Heart left ventricle (tissue), 16 donors: ENCODE results near the gene OR5C1. TPM values are rescaled to one million over a fixed set of nuclear protein-coding genes. Genes with fewer than 3 reads are reported as not detected.
"Not testable (repeated sequence)": the region's sequence is repeated elsewhere in the genome, so short reads cannot be mapped to it uniquely, and the experiment has no call there.

ENCODE experiments used
- ATAC-seq, 4 donors: fragments of 200-7000 bp; cut with Tn5 transposase; one replicate each; pipeline ENCODE4 v1.9.1; 2020 to 2022; ENCODE audit warnings: moderate library complexity in 4 of 4, mild to moderate bottlenecking in 3 of 4, moderate number of reproducible peaks in 1 of 4
- DNase-seq, 5 donors: peaks; one replicate each; pipeline ENCODE4 v3.0.0-alpha.2; 2020
- H3K27ac ChIP-seq, 12 donors: fragments of 200-600 bp; sonication (generic) in 4 of 12; one replicate each; pipeline versions ENCODE4 v1.5.0 to v1.8.0; 2016 to 2022; ENCODE audit warnings: mild to moderate bottlenecking in 2 of 12
- H3K27me3 ChIP-seq, 9 donors: fragments of 200-600 bp; sonication (generic) in 2 of 9; one replicate each; pipeline versions ENCODE4 v1.5.1 to v1.8.0; 2016 to 2022; ENCODE audit warnings: mild to moderate bottlenecking in 3 of 9
- H3K36me3 ChIP-seq, 9 donors: fragments of 200-600 bp; sonication (generic) in 2 of 9; one replicate each; pipeline versions ENCODE4 v1.5.0 to v1.8.0; 2018 to 2022; ENCODE audit warnings: mild to moderate bottlenecking in 2 of 9
- H3K4me1 ChIP-seq, 12 donors: fragments of 200-600 bp; sonication (generic) in 4 of 12; one replicate each; pipeline versions ENCODE4 v1.5.0 to v1.8.0; 2016 to 2022; ENCODE audit warnings: mild to moderate bottlenecking in 3 of 12
- H3K4me3 ChIP-seq, 12 donors: fragments of 200-600 bp; sonication (generic) in 4 of 12; one replicate each; pipeline versions ENCODE4 v1.5.0 to v1.8.0; 2017 to 2022; ENCODE audit warnings: mild to moderate bottlenecking in 9 of 12, moderate library complexity in 4 of 12
- H3K9me3 ChIP-seq, 12 donors: fragments of 200-600 bp; sonication (generic) in 4 of 12; one replicate each; pipeline versions ENCODE4 v1.5.0 to v1.8.0; 2016 to 2022; ENCODE audit warnings: mild to moderate bottlenecking in 1 of 12
- POLR2A ChIP-seq, 2 donors: fragments of 450-650 bp; IDR thresholded peaks; one replicate each; pipeline ENCODE4 v1.6.1; 2017; ENCODE audit warnings: antibody characterized with exemption in 2 of 2, mild to moderate bottlenecking in 2 of 2, moderate library complexity in 2 of 2
- WGBS, 4 donors: extraction: QIAGEN DNeasy Blood & Tissue Kit in 2 of 4; methylation state at CpG; one replicate each; pipeline versions ENCODE4 v1.1.5 to v1.1.7; 2013 to 2018; 5-methylcytosine and 5-hydroxymethylcytosine counted together
- intact Hi-C, 10 donors: fragments of 100-400 bp; cut with DNase I; formaldehyde crosslinking; loops; one replicate each; pipeline versions ENCODE4 v1.11.1 to v1.14.2; 2022
- polyA plus RNA-seq, 2 donors: library from polyadenylated mRNA; stranded (reverse); fragments of 200-250 nt; gene quantifications; one replicate each; pipeline ENCODE4 v1.2.3, GENCODE V29; 2013
- total RNA-seq, 9 donors: library from RNA; depleted of rRNA in 2 of 9; stranded (reverse); fragments of >200 nt in 2 of 9; fragmentation: NEBNext Ultra II Directional in 3 of 9; extraction: Animal tissue kit (Norgen Biotek cat#: 25700) in 3 of 9; gene quantifications; one replicate each; pipeline versions ENCODE4 v1.1.0 to v1.2.4, GENCODE V29; 2016 to 2023
- TF ChIP-seq, protein P1 (sequence below), 12 donors: fragments of 200-600 bp; sonication (generic) in 4 of 12; IDR thresholded peaks; one replicate each; pipeline versions ENCODE4 v1.5.0 to v1.8.0; 2018 to 2022; ENCODE audit warnings: antibody characterized with exemption in 12 of 12, mild to moderate bottlenecking in 5 of 12
- donor health status: ischemic (EF 13 %, LVEDD 7.1; RV severe dilation, severe dysfunction).
- donor health status: healthy with polysubstance abuse.
- donor health status: DM: no; HTN: yes; CAD: no.
- donor health status: DM: no; HTN: no; CAD: no.
- donor health status: ischemic (EF 25% LVEDD 6.9; RV normal size, moderate dysfunction).
- donor health status: ischemic (EF 25% LVEDD 5.7; RV mildly dilated, moderate dysfunction).
- donor health status: healthy.
- donor health status: DM: yes; HTN: yes; CAD: no.
- donor health status: ischemic (EF 35%, LVEDD 5.7; RV mildly dilated, moderate dysfunction).
- donor health status: nonischemic (EF 11% LVEDD 7.7; RV severe dilation, severe dysfunction).
- donor health status: DM: yes; HTN: yes; CAD: no.
- donor health status: PGD.
- donor health status: ischemic (EF 29% LVEDD 5.4; RV normal size, mild dysfunction).
- donor health status: nonischemic (EF 23%, LVEDD 6.1; RV moderate dilation, normal function).

Gene OR5C1
- total and polyA plus RNA-seq, 11 donors: not detected

DNA sequence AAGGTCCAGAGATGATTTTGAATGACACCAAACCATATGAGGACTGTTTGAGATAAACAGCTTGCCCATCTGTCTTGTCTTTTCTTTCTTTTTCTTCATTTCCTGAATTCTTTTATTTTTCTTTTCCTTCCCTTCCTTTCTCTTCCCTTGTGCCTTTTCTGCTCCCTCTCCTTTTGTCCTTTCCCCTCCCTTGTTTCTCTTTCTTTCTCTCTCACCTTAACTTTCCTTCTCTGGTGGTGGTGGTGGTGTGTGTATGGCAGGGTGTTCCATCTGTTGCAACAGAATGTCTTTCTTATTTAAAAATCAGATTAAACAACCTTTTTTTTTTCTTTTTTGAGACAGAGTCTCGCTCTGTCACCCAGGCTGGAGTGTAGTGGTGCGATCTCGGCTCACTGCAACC lies 43.5 kb downstream of the OR5C1 start:
- no peak for TF ChIP-seq POLR2A (IDR thresholded peaks at IDR 0.05)
- TF ChIP-seq, protein P1, sequence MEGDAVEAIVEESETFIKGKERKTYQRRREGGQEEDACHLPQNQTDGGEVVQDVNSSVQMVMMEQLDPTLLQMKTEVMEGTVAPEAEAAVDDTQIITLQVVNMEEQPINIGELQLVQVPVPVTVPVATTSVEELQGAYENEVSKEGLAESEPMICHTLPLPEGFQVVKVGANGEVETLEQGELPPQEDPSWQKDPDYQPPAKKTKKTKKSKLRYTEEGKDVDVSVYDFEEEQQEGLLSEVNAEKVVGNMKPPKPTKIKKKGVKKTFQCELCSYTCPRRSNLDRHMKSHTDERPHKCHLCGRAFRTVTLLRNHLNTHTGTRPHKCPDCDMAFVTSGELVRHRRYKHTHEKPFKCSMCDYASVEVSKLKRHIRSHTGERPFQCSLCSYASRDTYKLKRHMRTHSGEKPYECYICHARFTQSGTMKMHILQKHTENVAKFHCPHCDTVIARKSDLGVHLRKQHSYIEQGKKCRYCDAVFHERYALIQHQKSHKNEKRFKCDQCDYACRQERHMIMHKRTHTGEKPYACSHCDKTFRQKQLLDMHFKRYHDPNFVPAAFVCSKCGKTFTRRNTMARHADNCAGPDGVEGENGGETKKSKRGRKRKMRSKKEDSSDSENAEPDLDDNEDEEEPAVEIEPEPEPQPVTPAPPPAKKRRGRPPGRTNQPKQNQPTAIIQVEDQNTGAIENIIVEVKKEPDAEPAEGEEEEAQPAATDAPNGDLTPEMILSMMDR (IDR thresholded peaks at IDR 0.05): no peak
- Histone ChIP-seq H3K27ac (no peak overlapping the region), H3K4me1 (peaks cover 0 to 24% (median 6%) of the 10 kb centered on the region in 12 donors), H3K36me3 (no peaks in the 10 kb centered on the region), H3K9me3 (no peaks in the 10 kb centered on the region), H3K27me3 (no peaks in the 10 kb centered on the region), H3K4me3 (no peak overlapping the region)
- 86 to 90% (median 88%) methylated on average over 3 of the region's 3 CpGs for WGBS, 4 donors
- intact Hi-C loops: no loop called here
- DNase-seq (no peak), ATAC-seq (no peak)

DNA sequence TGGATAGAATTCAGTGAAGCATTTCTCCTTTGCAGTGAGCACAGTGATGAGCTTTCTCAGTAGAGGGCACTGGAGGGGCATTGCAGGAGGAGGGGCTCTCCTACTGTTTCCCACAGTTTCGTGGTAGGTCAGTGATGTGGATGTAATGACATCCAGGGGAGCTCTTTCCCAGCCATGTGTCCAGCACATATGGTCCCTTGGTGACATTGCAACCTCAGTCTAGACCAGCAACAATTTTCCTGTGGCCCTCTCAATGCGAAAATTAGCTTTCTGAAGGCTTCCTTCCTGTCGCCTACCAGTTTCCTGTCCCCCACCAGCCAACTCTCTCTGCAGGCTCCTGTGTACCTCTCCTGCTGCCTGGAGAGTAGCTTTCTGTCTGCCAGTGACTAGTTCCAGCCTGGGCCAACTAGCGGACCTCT lies 46.6 kb downstream of the OR5C1 start:
- H3K27me3 ChIP-seq: no peaks in the 10 kb centered on the region
- DNase-seq (no peak), ATAC-seq (peak in 2 of 4 donors; percentile 44 to 58)
- no peak overlapping the region for H3K27ac ChIP-seq
- intact Hi-C loops: no loop called here
- H3K9me3 ChIP-seq: no peaks in the 10 kb centered on the region
- H3K36me3 ChIP-seq: no peaks in the 10 kb centered on the region
- H3K4me3 ChIP-seq: no peak overlapping the region
- TF ChIP-seq, protein P1 (IDR thresholded peaks at IDR 0.05): peak in 1 of 12 donors; percentile 10
- no peak for TF ChIP-seq POLR2A (IDR thresholded peaks at IDR 0.05)
- peaks cover 0 to 12% (median 0%) of the 10 kb centered on the region in 12 donors for H3K4me1 ChIP-seq
- 37 to 55% (median 50%) methylated on average over 4 of the region's 4 CpGs for WGBS, 4 donors

DNA sequence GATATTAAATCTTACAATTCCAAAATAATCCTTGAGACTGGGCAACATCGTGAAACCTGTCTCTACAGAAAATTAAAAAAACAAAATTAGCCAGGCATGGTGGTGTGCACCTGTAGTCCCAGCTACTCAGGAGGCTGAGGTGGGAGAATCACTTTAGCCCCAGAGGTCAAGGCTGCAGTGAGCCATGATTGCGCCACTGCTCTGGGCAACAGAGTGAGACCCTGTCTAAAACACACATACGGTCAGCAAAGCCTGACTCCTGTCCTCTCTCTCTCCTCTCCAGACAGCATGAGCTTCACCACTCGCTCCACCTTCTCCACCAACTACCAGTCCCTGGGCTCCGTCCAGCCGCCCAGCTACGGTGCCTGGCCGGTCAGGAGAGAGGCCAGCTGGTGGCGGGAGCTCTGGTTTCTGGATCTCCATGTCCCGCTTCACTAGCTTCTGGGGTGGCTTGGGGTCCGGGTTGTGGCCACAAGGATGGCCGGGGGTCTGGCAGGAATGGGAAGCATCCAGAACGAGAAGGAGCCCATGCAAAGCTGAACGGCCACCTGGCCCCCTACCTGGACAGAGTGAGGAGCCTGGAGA lies 48.6 kb downstream of the OR5C1 start:
- TF ChIP-seq POLR2A (IDR thresholded peaks at IDR 0.05): no peak
- TF ChIP-seq, protein P1 (IDR thresholded peaks at IDR 0.05): no peak
- DNase-seq: no peak
- intact Hi-C loops: no loop called here
- 94 to 96% (median 95%) methylated on average over 13 to 14 of the region's 14 CpGs for WGBS, 4 donors
- H3K27me3 ChIP-seq: no peaks in the 10 kb centered on the region
- H3K36me3 ChIP-seq: no peaks in the 10 kb centered on the region
- no peak overlapping the region for H3K4me3 ChIP-seq
- no peak for ATAC-seq
- H3K4me1 ChIP-seq: peaks cover 0 to 12% (median 0%) of the 10 kb centered on the region in 12 donors
- H3K9me3 ChIP-seq: no peaks in the 10 kb centered on the region
- H3K27ac ChIP-seq: no peak overlapping the region

DNA sequence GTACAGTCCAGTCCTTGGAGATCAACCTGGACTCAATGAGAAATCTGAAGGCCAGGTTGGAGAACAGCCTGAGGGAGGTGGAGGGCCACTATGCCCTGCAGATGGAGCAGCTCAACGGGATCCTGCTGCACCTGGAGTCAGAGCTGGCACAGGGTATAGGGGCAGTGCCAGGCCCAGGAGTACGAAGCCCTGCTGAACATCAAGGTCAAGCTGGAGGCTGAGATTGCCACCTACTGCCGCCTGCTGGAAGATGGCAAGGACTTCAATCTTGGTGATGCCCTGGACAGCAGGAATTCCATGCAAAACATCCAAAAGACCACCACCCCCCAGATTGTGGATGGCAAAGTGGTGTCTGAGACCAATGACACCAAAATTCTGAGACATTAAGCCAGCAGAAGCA lies 49.7 kb downstream of the OR5C1 start:
- H3K27me3 ChIP-seq, ATAC-seq, H3K4me3 ChIP-seq, H3K9me3 ChIP-seq, H3K36me3 ChIP-seq, H3K27ac ChIP-seq, intact Hi-C loops, DNase-seq: not testable (repeated sequence)
- WGBS, 4 donors: 80 to 100% (median 82%) methylated on average over 3 of the region's 3 CpGs
- H3K4me1 ChIP-seq: peaks cover 0 to 12% (median 0%) of the 10 kb centered on the region in 12 donors

Other genes with a start within 250 kb of the OR5C1 start
- gene OR1N2, start 235.8 kb upstream of the OR5C1 start, total RNA-seq: not detected
- not detected for gene OR1N2, start 235.8 kb upstream of the OR5C1 start, polyA plus RNA-seq
- gene OR1L8, start 205.5 kb upstream of the OR5C1 start, total RNA-seq: under 1 TPM in 1 of 9 donors, not detected in 8; 0.25 TPM
- gene OR1L8, start 205.5 kb upstream of the OR5C1 start, polyA plus RNA-seq: not detected
- gene OR1Q1, start 174.2 kb upstream of the OR5C1 start, total RNA-seq: not detected
- gene OR1Q1, start 174.2 kb upstream of the OR5C1 start, polyA plus RNA-seq: not detected
- gene OR1B1, start 131.3 kb upstream of the OR5C1 start, total RNA-seq: not detected
- not detected for gene OR1B1, start 131.3 kb upstream of the OR5C1 start, polyA plus RNA-seq
- gene OR1L1, start 127.2 kb upstream of the OR5C1 start, total RNA-seq: not detected
- not detected for gene OR1L1, start 127.2 kb upstream of the OR5C1 start, polyA plus RNA-seq
- not detected for gene OR1L3, start 113.8 kb upstream of the OR5C1 start, total RNA-seq
- gene OR1L3, start 113.8 kb upstream of the OR5C1 start, polyA plus RNA-seq: not detected
- not detected for gene OR1L4, start 64.9 kb upstream of the OR5C1 start, total RNA-seq
- gene OR1L4, start 64.9 kb upstream of the OR5C1 start, polyA plus RNA-seq: not detected
- not detected for gene OR1L6, start 46.6 kb upstream of the OR5C1 start, total RNA-seq
- not detected for gene OR1L6, start 46.6 kb upstream of the OR5C1 start, polyA plus RNA-seq
- not detected for gene OR1K1, start 11.2 kb downstream of the OR5C1 start, total RNA-seq
- not detected for gene OR1K1, start 11.2 kb downstream of the OR5C1 start, polyA plus RNA-seq
- 10 to 100 TPM in 3 of 9 donors, 1 to 10 TPM in 6; 6.4 to 12.0 (median 8.4) TPM for gene PDCL, start 39.7 kb downstream of the OR5C1 start, total RNA-seq
- gene PDCL, start 39.7 kb downstream of the OR5C1 start, polyA plus RNA-seq: 1 to 10 TPM; 3.8 to 7.0 TPM
- 10 to 100 TPM; 36.2 to 52.2 (median 45.4) TPM for gene RC3H2, start 116.4 kb downstream of the OR5C1 start, total RNA-seq
- 10 to 100 TPM; 11.7 to 21.3 TPM for gene RC3H2, start 116.4 kb downstream of the OR5C1 start, polyA plus RNA-seq
- 1 to 10 TPM; 5.1 to 8.1 (median 6.3) TPM for gene ZBTB6, start 124.4 kb downstream of the OR5C1 start, total RNA-seq
- 1 to 10 TPM; 2.0 to 4.6 TPM for gene ZBTB6, start 124.4 kb downstream of the OR5C1 start, polyA plus RNA-seq
- 1 to 10 TPM; 2.3 to 6.1 (median 3.7) TPM for gene ZBTB26, start 142.6 kb downstream of the OR5C1 start, total RNA-seq
- 1 to 10 TPM; 1.3 to 3.0 TPM for gene ZBTB26, start 142.6 kb downstream of the OR5C1 start, polyA plus RNA-seq
- 10 to 100 TPM; 22.0 to 62.2 (median 45.1) TPM for gene RABGAP1, start 152.1 kb downstream of the OR5C1 start, total RNA-seq
- 10 to 100 TPM; 11.8 to 18.0 TPM for gene RABGAP1, start 152.1 kb downstream of the OR5C1 start, polyA plus RNA-seq
- 1 to 10 TPM in 1 of 9 donors, under 1 TPM in 4, not detected in 4; 0.23 to 1.6 (median 0.34) TPM for gene GPR21, start 244.7 kb downstream of the OR5C1 start, total RNA-seq
- gene GPR21, start 244.7 kb downstream of the OR5C1 start, polyA plus RNA-seq: under 1 TPM in 1 of 2 donors, not detected in 1; 0.19 TPM